ENCODE results near the gene C1orf74. TPM values are rescaled to one million over a fixed set of nuclear protein-coding genes. Genes with fewer than 3 reads are reported as not detected.
"Not testable (repeated sequence)": the region's sequence is repeated elsewhere in the genome, so short reads cannot be mapped to it uniquely, and the experiment has no call there.

C1orf74 gene
- total RNA-seq, 1 experiment from 2014 or later, result 5.6 TPM

DNA sequence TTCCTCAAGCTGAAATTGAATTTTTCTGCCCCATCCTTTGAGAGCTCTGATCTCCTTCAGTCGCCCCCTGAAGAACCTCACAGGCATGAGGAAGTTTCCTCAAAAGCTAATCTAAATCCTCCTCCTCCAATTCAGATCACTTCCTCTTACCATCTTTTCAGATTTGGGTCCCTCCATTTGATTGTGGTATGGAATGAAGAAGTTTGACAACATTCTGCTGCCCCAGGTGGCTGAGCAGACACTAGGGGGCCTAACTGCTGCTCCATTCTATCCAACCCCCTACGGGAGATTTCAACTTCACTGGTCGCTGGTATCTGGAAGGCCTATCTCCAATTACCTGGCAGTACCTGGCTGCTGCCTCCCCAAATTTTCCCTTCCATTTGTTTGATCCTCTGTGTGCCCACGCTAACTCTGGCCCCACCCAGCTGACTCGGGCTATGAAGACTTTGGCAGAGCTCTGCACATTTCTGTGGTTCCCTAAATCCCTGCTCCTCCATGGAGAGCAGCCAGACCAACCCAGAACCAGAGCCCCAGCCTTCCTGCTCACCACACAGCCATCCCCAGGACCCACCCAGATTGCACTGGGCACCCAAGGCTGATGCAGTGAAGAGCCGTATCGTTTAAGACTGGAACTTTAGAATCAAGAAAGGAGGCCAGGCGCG lies 13.8 kb upstream of the C1orf74 start (continued):
- TF ChIP-seq, protein P1, sequence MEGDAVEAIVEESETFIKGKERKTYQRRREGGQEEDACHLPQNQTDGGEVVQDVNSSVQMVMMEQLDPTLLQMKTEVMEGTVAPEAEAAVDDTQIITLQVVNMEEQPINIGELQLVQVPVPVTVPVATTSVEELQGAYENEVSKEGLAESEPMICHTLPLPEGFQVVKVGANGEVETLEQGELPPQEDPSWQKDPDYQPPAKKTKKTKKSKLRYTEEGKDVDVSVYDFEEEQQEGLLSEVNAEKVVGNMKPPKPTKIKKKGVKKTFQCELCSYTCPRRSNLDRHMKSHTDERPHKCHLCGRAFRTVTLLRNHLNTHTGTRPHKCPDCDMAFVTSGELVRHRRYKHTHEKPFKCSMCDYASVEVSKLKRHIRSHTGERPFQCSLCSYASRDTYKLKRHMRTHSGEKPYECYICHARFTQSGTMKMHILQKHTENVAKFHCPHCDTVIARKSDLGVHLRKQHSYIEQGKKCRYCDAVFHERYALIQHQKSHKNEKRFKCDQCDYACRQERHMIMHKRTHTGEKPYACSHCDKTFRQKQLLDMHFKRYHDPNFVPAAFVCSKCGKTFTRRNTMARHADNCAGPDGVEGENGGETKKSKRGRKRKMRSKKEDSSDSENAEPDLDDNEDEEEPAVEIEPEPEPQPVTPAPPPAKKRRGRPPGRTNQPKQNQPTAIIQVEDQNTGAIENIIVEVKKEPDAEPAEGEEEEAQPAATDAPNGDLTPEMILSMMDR (IDR thresholded peaks at IDR 0.05 in 2 of 3, conservative IDR thresholded peaks at IDR 0.05 in 1 of 3; ENCODE audit: borderline replicate concordance in 1 of 3, insufficient read depth in 1 of 3, low read depth in 2 of 3, low read length in 2 of 3), result peak; percentile 22 to 58 (median 41); a peak in 5 of 6 replicates
- TF ChIP-seq SIN3A (IDR thresholded peaks at IDR 0.05; ENCODE audit: low read depth) (no peak), POLR2A (IDR thresholded peaks at IDR 0.05; ENCODE audit: borderline replicate concordance, extremely low read depth, insufficient read depth, insufficient read length) (no peak)

DNA sequence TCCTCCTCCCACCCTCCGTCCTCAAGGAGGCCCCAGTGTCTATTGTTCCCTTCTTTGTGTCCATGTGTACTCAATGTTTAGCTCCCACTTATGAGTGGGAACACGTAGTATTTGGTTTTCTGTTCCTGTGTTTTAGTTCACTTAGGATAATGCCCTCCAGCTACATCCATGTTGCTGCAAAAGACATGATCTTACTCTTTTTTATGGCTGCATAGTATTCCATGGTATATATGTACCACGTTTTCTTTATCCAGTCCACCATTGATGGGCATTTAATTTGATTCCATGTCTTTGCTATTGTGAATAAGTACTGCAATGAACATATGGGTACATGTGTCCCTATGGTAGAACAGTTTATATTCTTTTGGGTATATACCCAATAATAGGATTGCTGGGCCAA lies 9.4 kb upstream of the C1orf74 start:
- Histone ChIP-seq H3K36me3 (ENCODE audit: control insufficient read depth in 1 of 2, insufficient read depth in 2 of 2, low read length in 2 of 2) (peaks cover 17 to 23% of the 10 kb centered on the region in 2 experiments; a peak in 3 of 4 replicates), H3K4me1 (ENCODE audit: control insufficient read depth in 1 of 2, insufficient read depth in 2 of 2, low read length in 2 of 2) (peaks cover 0 to 20% of the 10 kb centered on the region in 2 experiments; a peak in 1 of 4 replicates)
- RAD21 ChIA-PET (ENCODE audit: low non-redundant PET in 1 of 2, low total read pairs in 2 of 2, uncharacterized antibody in 2 of 2, unreplicated experiment in 2 of 2); H4K20me1 ChIP-seq (ENCODE audit: insufficient read depth); POLR2A ChIA-PET; CTCF ChIA-PET; H3K79me2 ChIP-seq (ENCODE audit: insufficient read depth, low read length); ATAC-seq; intact Hi-C loops (cut with micrococcal nuclease); H2AFZ ChIP-seq (ENCODE audit: low read depth, low read length, poor library complexity, severe bottlenecking); H3K4me2 ChIP-seq (ENCODE audit: low read length); H3K27me3 ChIP-seq (ENCODE audit: insufficient read depth, low read length); DNase-seq (ENCODE audit: low read depth, low spot score); H3K27ac ChIP-seq (ENCODE audit: low read depth, low read length); H3K9me3 ChIP-seq (ENCODE audit: control insufficient read depth in 1 of 2, insufficient read depth in 1 of 2, low read depth in 1 of 2, low read length in 2 of 2); BruUV-seq (replicated peaks); H3K9ac ChIP-seq (ENCODE audit: low read length); H3K4me3 ChIP-seq (replicated peaks in 1 of 2; ENCODE audit: low read depth in 1 of 2, low read length in 2 of 2); H3K9me2 ChIP-seq (ENCODE audit: insufficient read depth): not testable (repeated sequence)

DNA sequence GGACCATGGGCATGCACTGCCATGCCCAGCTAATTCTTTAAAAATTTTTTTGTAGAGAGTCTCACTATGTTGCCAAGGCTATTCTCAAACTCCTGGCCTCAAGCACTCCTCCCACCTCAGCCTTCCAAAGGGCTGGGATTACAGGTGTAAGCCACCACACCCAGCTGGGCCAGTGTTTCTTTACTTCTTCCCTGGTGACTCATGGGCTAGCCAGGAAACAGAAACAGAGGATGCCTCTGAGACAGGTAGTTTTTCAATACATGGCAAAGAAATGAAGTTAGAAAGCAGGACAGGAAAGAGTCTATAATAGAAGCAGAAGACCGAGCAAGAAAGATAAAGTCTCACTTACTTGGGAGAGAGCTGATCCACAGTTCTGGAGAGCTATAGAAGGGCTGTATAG lies 7.6 kb upstream of the C1orf74 start:
- BruUV-seq (replicated peaks), result no TSS peak
- Histone ChIP-seq H3K36me3 (ENCODE audit: control insufficient read depth in 1 of 2, insufficient read depth in 2 of 2, low read length in 2 of 2) (peaks cover 25 to 27% of the 10 kb centered on the region in 2 experiments; a peak in 3 of 4 replicates), H3K27me3 (ENCODE audit: insufficient read depth, low read length) (no peaks in the 10 kb centered on the region), H3K79me2 (ENCODE audit: insufficient read depth, low read length) (no peaks in the 10 kb centered on the region), H2AFZ (ENCODE audit: low read depth, low read length, poor library complexity, severe bottlenecking) (no peak overlapping the region), H3K9me2 (ENCODE audit: insufficient read depth) (no peaks in the 10 kb centered on the region), H4K20me1 (ENCODE audit: insufficient read depth) (no peaks in the 10 kb centered on the region), H3K4me1 (ENCODE audit: control insufficient read depth in 1 of 2, insufficient read depth in 2 of 2, low read length in 2 of 2) (peaks cover 0 to 18% of the 10 kb centered on the region in 2 experiments; a peak in 1 of 4 replicates), H3K4me3 (replicated peaks in 1 of 2; ENCODE audit: low read depth in 1 of 2, low read length in 2 of 2) (no peak overlapping the region), H3K9ac (ENCODE audit: low read length) (no peak overlapping the region), H3K27ac (ENCODE audit: low read depth, low read length) (no peak overlapping the region), H3K4me2 (ENCODE audit: low read length) (no peak overlapping the region), H3K9me3 (ENCODE audit: control insufficient read depth in 1 of 2, insufficient read depth in 1 of 2, low read depth in 1 of 2, low read length in 2 of 2) (no peaks in the 10 kb centered on the region)
- ChIA-PET CTCF (no interaction called here), RAD21 (ENCODE audit: low non-redundant PET in 1 of 2, low total read pairs in 2 of 2, uncharacterized antibody in 2 of 2, unreplicated experiment in 2 of 2) (no interaction called here), POLR2A (no interaction called here)
- intact Hi-C loops (cut with micrococcal nuclease), result no loop called here
- no peak for DNase-seq (ENCODE audit: low read depth, low spot score)
- ATAC-seq, result no peak
- TF ChIP-seq EZH2phosphoT487 (IDR thresholded peaks at IDR 0.05; ENCODE audit: borderline replicate concordance), result no peak
- no peak for TF ChIP-seq ZNF274 (IDR thresholded peaks at IDR 0.05; ENCODE audit: low read depth, low read length)
- no peak for TF ChIP-seq SRF (IDR thresholded peaks at IDR 0.05; ENCODE audit: low read depth)
- TF ChIP-seq, protein P2, sequence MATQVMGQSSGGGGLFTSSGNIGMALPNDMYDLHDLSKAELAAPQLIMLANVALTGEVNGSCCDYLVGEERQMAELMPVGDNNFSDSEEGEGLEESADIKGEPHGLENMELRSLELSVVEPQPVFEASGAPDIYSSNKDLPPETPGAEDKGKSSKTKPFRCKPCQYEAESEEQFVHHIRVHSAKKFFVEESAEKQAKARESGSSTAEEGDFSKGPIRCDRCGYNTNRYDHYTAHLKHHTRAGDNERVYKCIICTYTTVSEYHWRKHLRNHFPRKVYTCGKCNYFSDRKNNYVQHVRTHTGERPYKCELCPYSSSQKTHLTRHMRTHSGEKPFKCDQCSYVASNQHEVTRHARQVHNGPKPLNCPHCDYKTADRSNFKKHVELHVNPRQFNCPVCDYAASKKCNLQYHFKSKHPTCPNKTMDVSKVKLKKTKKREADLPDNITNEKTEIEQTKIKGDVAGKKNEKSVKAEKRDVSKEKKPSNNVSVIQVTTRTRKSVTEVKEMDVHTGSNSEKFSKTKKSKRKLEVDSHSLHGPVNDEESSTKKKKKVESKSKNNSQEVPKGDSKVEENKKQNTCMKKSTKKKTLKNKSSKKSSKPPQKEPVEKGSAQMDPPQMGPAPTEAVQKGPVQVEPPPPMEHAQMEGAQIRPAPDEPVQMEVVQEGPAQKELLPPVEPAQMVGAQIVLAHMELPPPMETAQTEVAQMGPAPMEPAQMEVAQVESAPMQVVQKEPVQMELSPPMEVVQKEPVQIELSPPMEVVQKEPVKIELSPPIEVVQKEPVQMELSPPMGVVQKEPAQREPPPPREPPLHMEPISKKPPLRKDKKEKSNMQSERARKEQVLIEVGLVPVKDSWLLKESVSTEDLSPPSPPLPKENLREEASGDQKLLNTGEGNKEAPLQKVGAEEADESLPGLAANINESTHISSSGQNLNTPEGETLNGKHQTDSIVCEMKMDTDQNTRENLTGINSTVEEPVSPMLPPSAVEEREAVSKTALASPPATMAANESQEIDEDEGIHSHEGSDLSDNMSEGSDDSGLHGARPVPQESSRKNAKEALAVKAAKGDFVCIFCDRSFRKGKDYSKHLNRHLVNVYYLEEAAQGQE (IDR thresholded peaks at IDR 0.05; ENCODE audit: low read depth), result no peak
- TF ChIP-seq SIN3A (IDR thresholded peaks at IDR 0.05; ENCODE audit: low read depth), result no peak
- TF ChIP-seq, protein P3, sequence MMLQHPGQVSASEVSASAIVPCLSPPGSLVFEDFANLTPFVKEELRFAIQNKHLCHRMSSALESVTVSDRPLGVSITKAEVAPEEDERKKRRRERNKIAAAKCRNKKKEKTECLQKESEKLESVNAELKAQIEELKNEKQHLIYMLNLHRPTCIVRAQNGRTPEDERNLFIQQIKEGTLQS (IDR thresholded peaks at IDR 0.05), result no peak
- no peak for TF ChIP-seq POLR2AphosphoS5 (IDR thresholded peaks at IDR 0.05; ENCODE audit: low read depth, low read length)
- TF ChIP-seq TCF7L2 (IDR thresholded peaks at IDR 0.05; ENCODE audit: borderline replicate concordance, extremely low read depth, insufficient read depth, insufficient read length), result no peak
- TF ChIP-seq EGR1 (IDR thresholded peaks at IDR 0.05; ENCODE audit: low read depth), result no peak
- no peak for TF ChIP-seq ZFX (IDR thresholded peaks at IDR 0.05)
